NCI-H526 treated with DMSO at 0.1 percent for 48 hours (cell line): Measurements from ENCODE around the gene KRTAP10-3.

Source experiments
- DNase-seq: peaks from one replicate; lab custom pipeline; 2025; lab: John Stamatoyannopoulos, UW

KRTAP10-3 gene

DNA sequence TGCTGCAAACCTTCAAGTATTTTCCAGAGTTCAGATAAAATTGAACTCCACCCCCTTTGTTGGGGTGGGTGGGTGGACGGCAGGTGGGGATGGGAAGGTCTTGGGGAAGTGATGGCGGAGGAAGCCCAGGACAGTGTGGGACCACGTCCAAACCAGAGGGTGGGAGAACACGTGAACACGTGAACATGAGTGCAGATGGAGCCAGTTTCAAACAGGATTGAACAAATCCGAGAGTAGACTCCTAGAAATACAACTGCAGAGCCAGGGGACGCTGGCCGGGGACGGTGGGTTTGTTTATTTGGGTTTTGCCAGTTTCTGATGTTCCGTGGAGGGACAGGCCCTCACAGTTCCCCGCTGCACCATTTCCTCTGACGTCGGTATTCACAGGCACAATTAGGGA, 10.2 kb downstream of the KRTAP10-3 start:
- DNase-seq: no peak

DNA sequence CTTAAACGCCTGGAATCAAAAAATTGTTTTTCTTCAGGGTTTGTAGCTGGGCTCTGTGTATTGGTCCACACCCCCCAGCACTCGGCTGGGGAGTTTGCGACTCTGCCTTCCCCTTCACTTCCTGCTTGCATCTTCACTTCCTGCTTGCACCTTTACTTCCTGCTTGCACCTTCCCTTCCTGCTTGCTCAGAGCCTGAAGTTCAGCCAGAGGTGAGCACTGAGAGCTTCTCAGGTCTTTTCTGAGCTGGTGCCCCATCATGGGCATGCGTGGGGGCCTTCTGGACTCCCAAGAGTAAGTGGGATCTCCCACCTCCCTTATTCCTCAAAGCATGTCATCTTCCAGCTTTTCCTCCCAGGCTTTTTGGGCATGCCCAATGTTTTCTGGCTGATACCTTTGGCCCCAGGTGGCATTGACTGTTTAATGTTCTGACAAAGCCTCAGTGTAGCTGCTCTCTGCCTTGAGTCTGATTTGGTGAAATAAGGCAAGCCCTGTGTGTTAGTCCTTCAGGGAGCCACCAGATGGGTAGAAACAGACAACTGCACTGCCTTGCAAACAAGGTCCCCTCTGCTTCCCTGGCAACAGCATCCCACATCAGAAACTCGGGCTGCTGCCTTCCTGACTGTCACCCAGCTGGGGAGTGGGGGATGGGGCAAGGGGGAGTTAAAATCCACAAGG, 10.8 kb downstream of the KRTAP10-3 start:
- DNase-seq: no peak

DNA sequence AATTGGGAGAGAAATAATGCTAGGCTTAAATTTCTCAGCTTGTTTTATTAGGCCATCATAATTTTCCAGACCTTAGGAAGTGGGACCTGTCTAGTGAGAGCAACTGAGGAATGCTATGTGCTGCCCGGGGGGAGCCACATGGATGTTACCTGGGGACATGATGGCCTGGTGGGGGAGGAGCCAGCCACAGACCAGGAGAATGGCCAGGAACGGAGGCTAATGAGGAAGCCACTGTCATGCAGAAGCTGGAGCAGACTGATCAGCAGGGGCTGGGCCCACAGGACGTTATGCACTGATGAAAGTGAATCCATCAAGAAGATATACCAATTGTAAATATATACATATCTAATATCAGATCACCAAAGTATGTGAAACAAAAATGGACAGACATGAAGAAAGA, 14.0 kb downstream of the KRTAP10-3 start:
- no peak for DNase-seq

DNA sequence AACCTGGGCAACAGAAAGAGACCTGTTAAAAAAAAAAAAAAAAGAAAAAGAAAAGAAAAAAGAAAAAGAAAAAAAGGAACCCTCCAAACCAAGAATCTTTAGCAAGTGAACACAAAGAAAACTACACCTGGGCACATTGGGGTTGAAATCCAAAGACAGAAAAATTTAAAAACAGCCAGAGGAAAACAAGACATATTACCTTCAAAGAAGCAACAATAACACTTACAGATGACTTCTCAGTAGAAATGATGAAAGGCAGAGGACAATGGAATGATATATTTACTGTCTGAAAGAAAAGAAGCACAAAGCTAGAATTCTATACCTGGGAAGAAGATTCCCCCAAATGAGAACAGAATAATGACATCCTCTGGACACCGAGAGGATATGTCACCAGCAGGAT, 15.9 kb downstream of the KRTAP10-3 start:
- no peak for DNase-seq

DNA sequence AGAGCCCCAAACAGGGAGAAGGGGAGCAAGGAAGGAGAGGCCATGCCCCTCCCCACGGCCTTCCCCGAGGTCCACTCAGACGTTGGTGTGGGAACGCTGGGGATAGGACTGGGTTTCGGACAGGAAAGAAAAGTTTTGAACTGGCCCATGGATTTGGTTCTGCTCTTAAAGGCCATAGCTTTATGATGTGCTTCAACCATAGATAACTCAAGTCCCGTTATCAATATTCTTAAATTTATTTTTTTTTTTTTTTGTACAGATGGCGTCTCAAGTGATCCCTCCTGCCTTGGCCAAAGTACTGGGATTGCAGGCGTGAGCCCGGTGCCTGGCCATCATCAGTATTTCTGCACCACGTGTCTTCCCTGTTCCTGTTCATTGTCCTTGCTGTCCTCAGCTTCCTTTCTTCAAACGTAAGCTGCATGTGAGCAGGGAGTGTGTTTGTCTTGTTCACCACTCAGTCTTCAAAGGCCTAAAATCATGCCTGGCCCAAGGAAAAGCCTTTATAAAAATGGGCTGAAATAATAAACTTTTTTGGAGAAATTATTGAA, 17.8 kb downstream of the KRTAP10-3 start:
- no peak for DNase-seq

DNA sequence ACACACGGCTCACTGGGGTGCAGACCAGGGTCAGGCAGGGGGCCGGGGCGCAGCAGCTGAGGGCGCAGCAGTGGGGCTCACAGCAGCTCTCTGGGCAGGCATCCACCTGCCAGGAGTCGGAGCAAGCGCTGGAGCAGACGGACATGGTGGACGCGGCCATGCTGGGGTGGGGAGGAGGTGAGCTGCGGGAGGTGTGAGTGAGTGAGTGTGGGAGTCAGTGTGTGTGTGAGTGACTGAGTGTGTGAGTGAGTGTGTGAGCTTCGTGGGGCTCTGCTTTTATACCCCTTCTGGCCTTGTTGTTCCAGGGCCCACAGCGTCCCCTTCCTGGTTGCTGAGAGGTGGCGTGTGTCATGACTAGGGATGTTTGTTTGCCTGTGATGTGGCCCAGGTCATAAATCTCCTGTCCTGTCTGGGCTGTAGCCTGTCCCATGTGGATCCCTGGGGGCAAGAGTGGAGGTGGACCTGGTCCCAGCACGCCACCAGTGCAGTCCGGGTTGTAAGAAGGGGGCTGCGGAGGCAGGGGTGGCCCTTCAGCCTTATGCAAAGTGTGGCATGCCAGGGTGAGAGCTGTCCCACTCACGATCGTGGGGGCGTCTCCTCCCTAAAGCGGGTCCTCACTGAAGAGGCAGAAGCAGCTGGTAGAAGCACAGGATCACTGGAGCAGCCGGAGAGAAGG, 18.5 kb downstream of the KRTAP10-3 start, which contains the start of gene KRTAP10-1:
Gene KRTAP10-1, minus strand, starts transcription at position 205 of the 676 bp plus-strand sequence. Its CDS starts 45 bp downstream, at position 160.
- no peak for DNase-seq

DNA sequence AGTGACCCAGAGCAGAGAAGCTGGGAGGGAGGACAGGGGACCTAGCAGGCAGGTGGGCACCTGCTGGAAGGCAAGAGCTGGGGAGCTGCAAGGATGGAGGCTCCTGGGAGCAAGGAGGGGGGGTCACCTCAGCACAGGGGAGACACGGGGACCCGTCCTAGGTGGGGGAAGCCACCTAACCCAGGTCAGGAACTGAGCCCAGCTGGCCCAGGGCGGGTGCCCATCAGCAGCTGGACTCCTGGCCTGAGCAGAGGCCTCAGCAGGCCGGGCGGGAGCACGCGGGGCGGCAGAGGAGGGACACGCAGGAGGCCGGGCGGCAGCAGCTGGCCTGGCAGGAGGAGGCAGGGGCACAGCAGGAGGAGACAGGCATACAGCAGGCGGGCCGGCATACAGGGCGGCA, 19.5 kb downstream of the KRTAP10-3 start:
- no peak for DNase-seq

DNA sequence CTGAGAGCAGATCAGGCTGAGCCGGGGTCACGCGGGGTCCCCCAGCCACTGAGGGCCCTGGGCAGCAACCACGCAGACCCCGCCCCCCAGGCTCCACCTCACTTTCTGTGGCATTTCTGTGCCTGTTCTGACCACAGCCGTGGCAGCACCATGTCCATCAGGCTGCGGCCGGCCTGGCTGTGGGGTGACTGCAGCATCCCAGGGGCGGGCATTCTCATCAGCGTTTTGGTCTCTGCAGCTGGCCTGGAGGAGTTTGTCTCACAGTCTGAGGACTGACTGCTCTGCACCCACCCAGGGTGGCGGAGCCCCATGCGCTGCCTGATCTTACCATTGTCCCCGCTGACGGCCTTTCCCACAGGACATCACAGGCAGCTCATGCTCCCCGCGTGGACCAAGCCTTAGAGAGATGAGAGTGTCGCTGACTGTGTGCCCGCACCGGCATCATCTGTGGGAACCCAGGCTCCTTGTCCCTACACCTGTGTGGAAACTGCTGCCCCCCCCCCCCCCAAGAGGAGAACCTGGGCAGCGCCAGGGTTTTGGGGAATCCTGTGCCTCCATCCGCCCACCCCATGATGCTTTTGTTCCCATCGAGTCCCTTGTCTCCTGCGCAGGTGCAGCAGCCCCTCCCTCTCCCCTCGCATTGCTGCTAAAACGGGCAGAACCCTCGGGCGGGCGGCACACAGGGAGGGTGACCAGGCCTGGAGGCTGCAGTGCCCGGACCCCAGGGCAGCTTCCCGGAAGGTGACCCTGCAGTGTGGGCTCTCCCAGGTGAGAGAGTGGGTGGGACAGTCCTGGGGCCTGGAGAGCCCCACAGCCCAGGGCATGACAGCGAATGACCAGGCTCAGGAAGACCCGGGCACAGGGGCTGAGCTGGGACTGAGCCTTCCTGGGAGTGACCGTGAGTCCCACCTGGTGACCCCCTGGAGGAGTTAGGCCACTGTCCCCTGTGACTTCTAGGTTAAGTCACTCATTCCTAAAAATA, 20.4 kb downstream of the KRTAP10-3 start:
- no peak for DNase-seq

DNA sequence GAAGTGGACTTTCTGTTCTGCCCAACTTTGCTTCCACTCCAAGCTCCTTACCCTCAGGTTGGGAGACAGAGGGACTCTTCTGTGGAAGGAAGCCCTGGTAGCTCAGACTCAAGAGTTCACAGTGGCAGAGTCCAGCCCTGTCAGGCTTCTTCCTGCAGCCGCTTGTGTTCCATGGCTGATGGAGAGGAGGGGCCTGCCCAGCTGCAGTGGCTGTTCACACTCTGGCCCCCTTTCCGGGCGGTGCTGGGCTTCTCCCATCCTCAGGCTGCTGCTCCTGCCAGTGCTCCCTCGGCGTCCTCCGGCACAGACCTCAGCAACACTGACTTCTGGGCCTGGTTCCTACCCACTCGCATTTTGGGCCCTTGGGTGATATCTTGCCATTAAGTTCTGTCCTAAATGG, 22.6 kb downstream of the KRTAP10-3 start:
- no peak for DNase-seq

DNA sequence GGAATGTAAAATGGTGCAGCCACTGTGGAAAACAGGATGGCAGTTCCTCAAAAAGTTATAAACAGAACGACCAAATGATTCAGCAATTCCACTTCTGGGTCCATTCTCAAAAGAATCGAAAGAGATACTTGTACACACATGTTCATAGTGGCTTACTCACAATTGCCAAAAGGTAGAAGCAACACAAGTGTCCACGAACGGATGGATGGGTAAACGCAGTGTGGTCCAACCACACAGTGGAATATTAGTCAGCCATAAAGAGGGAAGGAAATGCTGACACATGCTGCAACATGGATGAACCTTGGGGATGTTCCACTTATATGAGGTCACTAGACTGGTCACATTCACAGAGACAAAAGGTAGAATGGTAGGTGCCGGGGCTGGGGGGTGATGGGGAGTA, 23.9 kb downstream of the KRTAP10-3 start:
- no peak for DNase-seq

DNA sequence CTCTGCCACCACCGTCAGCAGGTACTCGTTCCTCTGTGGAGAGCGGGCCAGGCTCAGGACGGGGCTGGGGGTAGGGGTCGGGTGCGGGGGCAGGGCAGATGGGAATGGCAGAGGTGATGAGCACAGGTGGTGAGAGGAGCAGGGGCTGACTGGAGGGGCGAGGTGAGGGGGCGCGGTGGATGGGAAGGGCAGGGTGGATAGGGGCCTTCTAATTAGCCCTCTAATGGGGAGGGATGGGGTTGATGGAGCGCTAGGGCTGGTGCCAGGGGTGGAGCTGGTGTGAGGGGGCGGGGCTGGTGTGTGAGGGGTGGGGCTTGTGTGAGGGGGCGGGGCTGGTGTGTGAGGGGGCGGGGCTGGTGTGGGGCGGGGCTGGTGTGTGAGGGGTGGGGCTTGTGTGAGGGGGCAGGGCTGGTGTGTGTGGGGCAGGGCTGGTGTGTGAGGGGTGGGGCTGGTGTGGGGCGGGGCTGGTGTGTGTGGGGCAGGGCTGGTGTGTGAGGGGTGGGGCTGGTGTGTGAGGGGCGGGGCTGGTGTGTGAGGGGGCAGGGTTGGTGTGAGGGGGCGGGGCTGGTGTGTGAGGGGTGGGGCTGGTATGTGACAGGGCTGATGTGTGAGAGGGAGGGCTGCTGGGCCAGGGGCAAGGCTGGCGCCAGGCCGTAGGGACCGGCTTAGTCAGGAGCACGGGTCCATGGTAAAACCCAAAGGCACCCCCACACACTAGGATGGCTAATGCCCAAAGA, 24.5 kb downstream of the KRTAP10-3 start:
- no peak for DNase-seq

DNA sequence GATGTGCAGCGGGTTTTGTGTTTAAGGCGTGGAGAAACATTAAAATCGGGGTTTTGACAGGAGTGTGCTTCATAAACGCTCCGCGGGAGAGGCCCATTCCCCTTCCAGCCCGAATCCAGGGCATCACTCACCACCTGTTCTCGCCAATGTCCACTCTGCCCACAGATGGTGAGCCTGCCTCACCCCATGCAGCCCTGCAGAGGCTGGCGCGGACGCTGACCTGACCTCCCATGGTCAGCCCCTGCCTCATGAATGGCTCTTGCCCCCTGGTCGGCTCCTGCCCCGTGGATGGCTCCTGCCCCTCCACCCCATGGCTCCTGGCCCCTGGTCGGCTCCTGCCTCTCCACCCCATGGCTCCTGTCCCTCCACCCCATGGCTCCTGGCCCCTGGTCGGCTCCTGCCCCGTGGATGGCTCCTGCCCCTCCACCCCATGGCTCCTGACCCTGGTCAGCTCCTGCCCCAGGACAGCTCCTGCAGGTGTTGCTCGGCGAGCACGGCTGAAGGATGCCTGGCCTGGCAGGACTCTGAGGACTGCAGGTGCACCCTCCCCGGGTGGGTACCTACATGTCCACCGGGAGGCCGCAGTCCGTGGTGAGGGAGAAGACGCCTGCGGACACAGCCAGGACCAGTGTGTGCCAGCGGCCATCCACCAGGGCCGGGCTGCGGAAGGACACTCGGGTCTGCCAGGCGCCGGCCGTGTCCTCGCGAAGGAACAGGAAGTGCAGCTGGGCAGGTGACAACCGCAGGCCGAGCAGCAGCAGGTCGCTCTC, 25.3 kb downstream of the KRTAP10-3 start:
- no peak for DNase-seq

DNA sequence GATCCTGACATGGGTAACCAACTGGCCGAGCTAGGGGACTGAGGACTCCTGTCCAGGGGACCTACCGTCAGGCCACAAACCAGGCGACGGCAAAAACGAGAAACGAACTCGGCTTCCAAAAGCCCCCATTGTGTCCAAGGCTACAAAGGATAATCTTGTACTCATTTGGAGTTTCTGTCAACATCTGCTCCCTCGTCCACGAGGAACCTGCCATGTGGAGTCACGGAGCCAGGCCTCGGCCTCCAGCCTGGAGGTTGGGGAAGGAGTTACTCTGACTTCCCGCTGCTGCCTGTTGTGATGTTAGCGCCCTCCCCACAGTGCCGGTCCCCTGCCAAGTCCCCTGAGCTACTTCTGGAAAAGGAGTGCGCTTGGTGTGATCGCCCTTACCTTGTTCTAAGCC, 25.9 kb downstream of the KRTAP10-3 start:
- DNase-seq: no peak

DNA sequence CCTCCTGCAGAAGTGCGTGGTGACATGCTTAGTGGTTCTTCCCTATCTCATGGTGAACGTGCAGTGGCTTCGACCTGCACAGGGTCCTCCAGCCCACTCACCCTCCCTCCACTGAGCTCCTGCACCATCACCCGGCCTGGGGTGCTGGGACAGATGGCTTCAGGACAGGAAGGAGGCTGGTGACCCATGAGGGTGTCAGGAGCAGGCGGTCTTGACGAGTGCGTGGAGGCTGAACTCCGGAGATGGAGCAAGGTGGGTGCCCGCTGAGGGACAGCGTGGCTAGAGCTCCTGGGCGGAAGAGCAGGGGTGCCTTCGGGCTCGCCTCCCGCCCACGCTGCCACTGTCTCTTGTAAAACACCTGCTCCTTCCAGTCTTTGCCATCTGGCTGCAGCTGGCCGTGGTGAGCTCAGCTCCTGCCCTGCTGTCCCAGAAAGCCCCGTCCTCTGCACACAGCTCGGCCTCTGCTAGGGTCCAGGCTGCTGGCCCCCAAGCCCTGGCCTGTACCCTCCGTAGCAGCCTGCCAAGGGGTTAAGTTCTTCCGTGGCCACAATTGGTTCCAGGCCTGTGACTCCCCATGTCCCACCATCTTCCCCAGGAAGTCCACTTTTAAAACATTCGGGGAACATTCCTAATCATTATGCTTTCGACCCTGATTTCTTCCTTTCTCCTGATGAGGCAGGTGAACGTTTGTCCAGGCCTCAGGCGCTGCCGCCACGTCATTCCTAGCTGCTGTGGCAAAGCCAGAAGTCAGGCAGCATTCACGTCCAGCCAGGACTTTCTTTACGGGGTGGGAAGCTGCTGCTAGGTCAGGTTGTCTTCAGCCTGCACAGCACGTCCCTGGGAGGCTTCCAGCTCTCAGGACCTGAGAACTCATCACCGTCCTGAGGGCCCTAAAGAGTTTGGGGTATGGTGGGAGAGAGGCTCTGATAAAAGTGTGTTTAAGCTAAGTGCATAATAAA, 26.7 kb downstream of the KRTAP10-3 start:
- DNase-seq: no peak

DNA sequence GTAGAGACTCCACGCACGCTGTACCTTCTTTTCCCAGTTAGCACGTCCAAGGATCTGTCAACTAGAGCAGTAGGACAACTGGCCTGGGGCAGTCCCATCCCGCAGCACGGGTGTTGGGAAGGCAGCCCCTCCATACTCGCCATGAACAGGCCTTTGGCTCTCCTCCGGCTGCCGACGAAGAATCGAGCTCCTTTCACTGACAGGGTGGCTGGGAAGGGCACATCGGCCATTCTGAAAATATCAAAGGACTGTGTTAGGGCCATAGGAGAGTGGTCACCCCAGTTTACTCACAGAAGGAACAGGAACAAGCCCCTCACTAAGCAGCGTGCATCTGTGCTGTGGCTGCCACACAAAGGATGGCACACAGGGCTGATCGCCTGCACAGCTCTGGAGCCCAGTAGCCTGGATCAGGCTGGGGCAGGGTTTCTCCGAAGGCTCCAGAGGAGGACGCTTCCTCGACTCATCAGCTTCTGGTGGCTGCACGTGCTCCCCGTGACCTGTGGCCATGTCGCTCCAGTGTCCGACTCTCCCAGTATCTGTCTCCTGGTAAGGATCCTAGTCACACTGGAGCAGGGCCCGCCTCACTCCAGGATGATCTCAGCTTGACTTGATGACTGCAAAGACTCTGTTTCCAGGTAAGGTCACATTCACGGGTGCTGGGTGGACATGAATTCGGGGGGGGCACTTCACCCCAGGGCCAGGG, 27.5 kb downstream of the KRTAP10-3 start:
- no peak for DNase-seq

DNA sequence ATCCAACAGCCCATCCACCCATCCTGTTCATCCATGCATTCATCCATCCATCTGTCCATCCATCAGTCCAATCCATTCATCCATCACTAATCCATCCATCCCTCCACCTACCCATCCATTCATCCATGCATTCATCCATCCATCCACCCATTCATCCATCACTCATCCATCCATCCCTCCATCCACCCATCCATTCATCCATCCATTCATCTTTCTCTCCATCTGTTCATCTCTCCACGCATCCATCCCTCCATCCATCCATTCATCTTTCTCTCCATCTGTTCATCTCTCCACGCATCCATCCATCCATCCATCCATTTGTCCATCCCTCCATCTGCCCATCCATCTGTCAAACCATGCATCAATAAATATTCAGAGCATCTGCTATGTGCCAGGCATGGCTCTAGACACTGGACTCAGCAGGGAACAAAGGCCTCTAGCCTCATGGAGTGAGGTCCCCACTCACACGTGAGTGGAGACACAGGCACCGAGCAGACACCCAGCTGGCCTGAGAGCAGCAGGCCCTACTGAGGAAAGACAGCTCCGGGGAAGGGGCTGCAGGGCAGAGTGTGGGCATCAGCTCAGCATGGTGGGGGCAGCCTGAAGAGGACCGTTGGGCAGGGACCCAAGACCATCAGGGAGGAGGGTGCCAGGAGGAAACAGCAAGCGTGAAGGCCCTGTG, 28.2 kb downstream of the KRTAP10-3 start:
- DNase-seq: no peak

DNA sequence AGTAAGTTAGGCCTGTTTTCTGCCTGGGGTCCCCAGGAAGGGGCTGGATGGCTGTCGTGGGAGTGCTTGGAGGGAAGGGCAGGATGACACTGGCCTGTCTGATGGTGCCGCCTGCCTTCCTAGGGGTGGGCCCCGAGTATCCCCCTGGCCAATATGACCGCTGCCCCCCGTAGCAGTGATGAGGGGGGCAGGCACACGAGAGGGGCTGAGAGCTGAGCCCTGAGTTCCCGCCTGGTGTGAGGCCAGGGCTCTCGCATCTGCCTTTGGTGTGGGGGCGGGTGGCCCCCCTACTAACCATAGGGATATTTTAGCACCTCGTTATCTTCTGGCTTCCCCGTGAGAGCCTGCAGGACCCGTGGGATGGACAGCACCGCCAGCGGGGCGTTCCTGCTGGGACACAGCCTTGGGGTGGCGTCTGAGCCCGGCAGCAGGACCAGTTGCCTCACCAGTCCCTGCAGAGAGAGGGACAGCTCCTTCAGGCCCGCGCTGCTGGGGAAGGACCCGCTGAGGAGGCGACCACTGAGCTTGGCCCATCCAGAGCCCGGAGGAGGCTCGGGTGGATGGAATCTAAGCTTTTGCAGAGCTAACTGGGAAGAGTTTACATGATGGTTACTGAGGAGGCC, 29.0 kb downstream of the KRTAP10-3 start:
- DNase-seq: no peak

DNA sequence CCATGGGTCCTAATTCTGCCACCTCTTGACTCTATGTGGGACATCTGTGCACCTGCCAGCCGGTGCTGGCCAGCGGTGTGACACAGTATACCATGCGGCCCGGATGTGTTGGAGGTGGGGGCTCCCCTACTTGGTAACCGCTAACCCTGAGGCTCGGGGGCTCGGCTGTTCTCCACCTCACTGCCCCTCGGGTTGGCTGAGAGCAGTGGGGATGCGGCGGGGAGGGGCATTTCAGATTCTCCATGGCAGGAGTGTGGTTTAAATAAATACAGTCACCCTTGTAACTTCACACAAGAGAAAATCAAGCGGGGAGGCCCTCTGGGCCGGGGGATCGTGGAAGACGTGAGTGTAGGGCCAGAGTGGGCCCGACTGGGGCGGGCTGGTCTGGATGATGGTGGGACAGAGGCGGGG, 29.6 kb downstream of the KRTAP10-3 start:
- no peak for DNase-seq
